Mesenchymal stem cell (in vitro differentiated cells and primary cell): Measurements from ENCODE around the gene MMRN1.

Source experiments
- DNase-seq: peaks from one replicate; pipeline ENCODE4 v3.0.0-alpha.2; 2013
- H2AFZ ChIP-seq: one replicate; pipeline ENCODE4 v1.6.1; 2013; ENCODE audit warnings: low read depth, mild to moderate bottlenecking, control low read depth, inconsistent platforms, low read length, moderate library complexity
- H2AK5ac ChIP-seq: 2 replicates; pipeline ENCODE4 v1.6.1; 2013; ENCODE audit warnings: low read length, moderate library complexity, mild to moderate bottlenecking, inconsistent platforms; ENCODE audit not compliant: severe bottlenecking
- H2BK120ac ChIP-seq: one replicate; pipeline ENCODE4 v1.6.1; 2013; ENCODE audit warnings: low read depth, mild to moderate bottlenecking, inconsistent platforms, low read length, moderate library complexity
- H2BK12ac ChIP-seq, 2 experiments: one replicate each; pipeline ENCODE4 v1.6.1; 2013; ENCODE audit warnings: inconsistent platforms in 2 of 2, low read length in 2 of 2, mild to moderate bottlenecking in 2 of 2, moderate library complexity in 2 of 2, control low read depth in 1 of 2
- H2BK15ac ChIP-seq: one replicate; pipeline ENCODE4 v1.6.1; 2013; ENCODE audit warnings: mild to moderate bottlenecking, low read depth, inconsistent platforms; ENCODE audit not compliant: poor library complexity, severe bottlenecking
- H2BK5ac ChIP-seq: 2 replicates; pipeline ENCODE4 v1.6.1; 2013; ENCODE audit warnings: low read depth, mild to moderate bottlenecking, low read length, control low read depth, inconsistent platforms; ENCODE audit not compliant: poor library complexity, severe bottlenecking
- H3K14ac ChIP-seq, 2 experiments: one replicate each; pipeline ENCODE4 v1.6.1; 2013; ENCODE audit warnings: inconsistent platforms in 2 of 2, low read length in 2 of 2, control low read depth in 1 of 2, mild to moderate bottlenecking in 1 of 2, moderate library complexity in 1 of 2
- H3K18ac ChIP-seq, 2 experiments: one replicate each; pipeline ENCODE4 v1.6.1; 2013; ENCODE audit warnings: inconsistent platforms in 2 of 2, low read length in 2 of 2, control low read depth in 1 of 2, low read depth in 1 of 2, mild to moderate bottlenecking in 1 of 2
- H3K23ac ChIP-seq, 2 experiments: one replicate each; pipeline ENCODE4 v1.6.1; 2013; ENCODE audit warnings: inconsistent platforms in 2 of 2, low read length in 2 of 2, mild to moderate bottlenecking in 2 of 2, moderate library complexity in 2 of 2, control low read depth in 1 of 2
- H3K27ac ChIP-seq: 2 replicates; pipeline ENCODE4 v1.5.1; 2013; ENCODE audit warnings: mild to moderate bottlenecking, moderate library complexity, low read length, control low read depth, inconsistent platforms; ENCODE audit not compliant: poor library complexity, severe bottlenecking
- H3K27me3 ChIP-seq, 2 experiments: 2 replicates each; pipeline versions ENCODE4 v1.6.1 to v1.7.0; 2013; ENCODE audit warnings: low read length in 2 of 2, mild to moderate bottlenecking in 2 of 2, moderate library complexity in 2 of 2, control low read depth in 1 of 2, inconsistent platforms in 1 of 2; ENCODE audit not compliant: control insufficient read depth in 1 of 2, insufficient read depth in 1 of 2
- H3K36me3 ChIP-seq, 2 experiments: 2 replicates each; pipeline versions ENCODE4 v1.6.1 to v1.7.0; 2013; ENCODE audit warnings: low read length in 2 of 2, control low read depth in 1 of 2, inconsistent platforms in 1 of 2, low read depth in 1 of 2, mild to moderate bottlenecking in 1 of 2; ENCODE audit not compliant: insufficient read depth in 2 of 2, control insufficient read depth in 1 of 2
- H3K4ac ChIP-seq, 2 experiments: one replicate each; pipeline ENCODE4 v1.6.1; 2013; ENCODE audit warnings: inconsistent platforms in 2 of 2, low read length in 2 of 2, mild to moderate bottlenecking in 2 of 2, moderate library complexity in 2 of 2, control low read depth in 1 of 2, low read depth in 1 of 2
- H3K4me1 ChIP-seq: 2 replicates; pipeline ENCODE4 v1.6.1; 2013; ENCODE audit warnings: low read depth, low read length, control low read depth; ENCODE audit not compliant: control insufficient read depth, insufficient read depth
- H3K4me2 ChIP-seq: 2 replicates; pipeline ENCODE4 v1.6.1; 2013; ENCODE audit warnings: low read length, mild to moderate bottlenecking, inconsistent platforms; ENCODE audit not compliant: poor library complexity, severe bottlenecking
- H3K4me3 ChIP-seq, 2 experiments: 2 replicates each; pipeline versions ENCODE4 v1.5.1 to v1.7.0; 2013; ENCODE audit warnings: low read length in 2 of 2, mild to moderate bottlenecking in 2 of 2, control low read depth in 1 of 2, low read depth in 1 of 2; ENCODE audit not compliant: insufficient read depth in 1 of 2
- H3K79me1 ChIP-seq: replicated peaks from 2 replicates; pipeline ENCODE4 v1.6.1; 2013; ENCODE audit warnings: mild to moderate bottlenecking, control low read depth, low read length, inconsistent platforms; ENCODE audit not compliant: poor library complexity, severe bottlenecking
- H3K9ac ChIP-seq: 2 replicates; pipeline ENCODE4 v1.7.0; 2013; ENCODE audit warnings: mild to moderate bottlenecking, low read length, moderate library complexity
- H3K9me3 ChIP-seq: 2 replicates; pipeline ENCODE4 v1.7.0; 2013; ENCODE audit warnings: mild to moderate bottlenecking, low read length; ENCODE audit not compliant: control insufficient read depth
- H4K8ac ChIP-seq: one replicate; pipeline ENCODE4 v1.6.1; 2013; ENCODE audit warnings: inconsistent platforms, mild to moderate bottlenecking, low read length, moderate library complexity
- H4K91ac ChIP-seq: one replicate; pipeline ENCODE4 v1.6.1; 2013; ENCODE audit warnings: mild to moderate bottlenecking, low read length, inconsistent platforms
- WGBS: methylation state at CpG from one replicate; pipeline ENCODE4 v1.1.7; 2013; ENCODE audit warnings: mixed read lengths; 5-methylcytosine and 5-hydroxymethylcytosine counted together

MMRN1 gene

GRCh38 chr4:89897867-89898266 lies 3.2 kb downstream of the MMRN1 start:
- Histone ChIP-seq H2BK5ac (no peak overlapping the region), H3K18ac (no peak overlapping the region), H2AK5ac (no peak overlapping the region), H2BK120ac (no peak overlapping the region), H3K36me3 (no peaks in the 10 kb centered on the region), H3K4me1 (no peaks in the 10 kb centered on the region), H2BK15ac (no peak overlapping the region), H4K8ac (no peak overlapping the region), H3K23ac (no peak overlapping the region), H3K27ac (no peak overlapping the region), H2BK12ac (no peak overlapping the region), H3K4ac (no peak overlapping the region), H3K27me3 (peaks cover 0 to 6% of the 10 kb centered on the region in 2 experiments), H3K9ac (no peak overlapping the region), H3K79me1 (no peaks in the 10 kb centered on the region), H3K9me3 (no peaks in the 10 kb centered on the region), H2AFZ (no peak overlapping the region), H4K91ac (no peak overlapping the region), H3K4me3 (no peak overlapping the region), H3K14ac (no peak overlapping the region), H3K4me2 (no peak overlapping the region)
- DNase-seq, result no peak
- no CpG with 5 or more reads among the region's 1 CpG for WGBS

DNA sequence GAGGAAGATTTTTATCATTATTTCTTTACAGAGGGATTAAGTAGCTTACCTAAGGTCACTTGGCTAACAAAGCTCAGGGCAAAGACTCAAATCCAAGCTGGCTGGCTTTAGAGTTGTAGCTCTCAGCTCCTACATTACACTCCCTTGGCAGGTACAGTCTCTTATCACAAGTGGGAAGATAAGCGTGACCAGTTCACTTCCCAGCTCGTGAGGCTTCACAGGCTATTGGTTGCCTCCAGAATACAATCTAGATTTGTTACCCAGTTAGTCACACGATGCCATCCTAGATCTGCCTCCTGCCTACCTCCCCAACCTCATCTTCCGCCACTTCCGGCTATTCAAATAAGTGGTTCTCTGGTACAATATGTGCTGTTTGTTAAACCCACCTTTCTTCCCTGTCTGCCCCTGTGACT lies 3.7 kb downstream of the MMRN1 start:
- Histone ChIP-seq H2BK12ac (no peak overlapping the region), H3K27me3 (peaks cover 0 to 6% of the 10 kb centered on the region in 2 experiments), H3K9ac (no peak overlapping the region), H3K18ac (no peak overlapping the region), H3K79me1 (no peaks in the 10 kb centered on the region), H3K23ac (no peak overlapping the region), H3K4ac (no peak overlapping the region), H2BK15ac (no peak overlapping the region), H3K4me1 (no peaks in the 10 kb centered on the region), H2AFZ (no peak overlapping the region), H2BK5ac (no peak overlapping the region), H3K4me2 (no peak overlapping the region), H3K9me3 (no peaks in the 10 kb centered on the region), H2BK120ac (no peak overlapping the region), H4K8ac (no peak overlapping the region), H3K4me3 (no peak overlapping the region), H4K91ac (no peak overlapping the region), H3K27ac (no peak overlapping the region), H3K36me3 (no peaks in the 10 kb centered on the region), H2AK5ac (no peak overlapping the region), H3K14ac (no peak overlapping the region)
- 77% methylated on average over 5 of the region's 5 CpGs for WGBS
- DNase-seq, result no peak

GRCh38 chr4:89899152-89899551 lies 4.5 kb downstream of the MMRN1 start:
- Histone ChIP-seq H3K18ac (no peak overlapping the region), H3K4ac (no peak overlapping the region), H3K36me3 (no peaks in the 10 kb centered on the region), H3K9me3 (no peaks in the 10 kb centered on the region), H4K91ac (no peak overlapping the region), H3K79me1 (no peaks in the 10 kb centered on the region), H3K4me1 (no peaks in the 10 kb centered on the region), H2BK12ac (no peak overlapping the region), H3K9ac (no peak overlapping the region), H2BK120ac (no peak overlapping the region), H3K27me3 (peaks cover 0 to 6% of the 10 kb centered on the region in 2 experiments), H2BK15ac (no peak overlapping the region), H2AK5ac (no peak overlapping the region), H3K23ac (no peak overlapping the region), H4K8ac (no peak overlapping the region), H3K27ac (no peak overlapping the region), H3K4me2 (no peak overlapping the region), H3K4me3 (no peak overlapping the region), H2BK5ac (no peak overlapping the region), H2AFZ (no peak overlapping the region), H3K14ac (no peak overlapping the region)
- no peak for DNase-seq

DNA sequence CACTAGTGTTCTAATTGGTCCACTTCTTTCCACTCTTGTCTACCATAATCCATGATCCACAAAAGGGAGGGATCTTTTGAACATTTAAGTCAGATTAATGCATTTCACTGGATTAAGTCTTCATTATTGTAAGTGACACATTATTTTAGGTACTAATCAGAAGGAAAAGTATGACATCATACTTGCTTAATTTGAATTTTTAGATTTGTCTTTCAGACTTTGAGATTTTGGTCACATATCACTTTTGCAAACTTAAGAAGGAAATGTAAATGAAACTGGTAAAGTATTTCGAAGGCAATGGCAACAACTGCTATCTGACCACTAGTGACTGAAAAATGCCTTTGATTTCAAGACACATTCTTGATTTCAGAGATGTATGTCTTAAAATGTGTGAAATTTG lies 5.2 kb downstream of the MMRN1 start:
- Histone ChIP-seq H2AFZ (no peak overlapping the region), H2BK12ac (no peak overlapping the region), H4K8ac (no peak overlapping the region), H3K23ac (no peak overlapping the region), H3K4me2 (no peak overlapping the region), H3K27me3 (peaks cover 0 to 5% of the 10 kb centered on the region in 2 experiments), H3K9me3 (no peaks in the 10 kb centered on the region), H2BK15ac (no peak overlapping the region), H2BK5ac (no peak overlapping the region), H3K9ac (no peak overlapping the region), H3K18ac (no peak overlapping the region), H3K4me3 (no peak overlapping the region), H2AK5ac (no peak overlapping the region), H3K36me3 (no peaks in the 10 kb centered on the region), H3K4me1 (no peaks in the 10 kb centered on the region), H4K91ac (no peak overlapping the region), H3K14ac (no peak overlapping the region), H2BK120ac (no peak overlapping the region), H3K27ac (no peak overlapping the region), H3K79me1 (no peaks in the 10 kb centered on the region), H3K4ac (no peak overlapping the region)
- no peak for DNase-seq
- WGBS, result 80% methylated on average over 1 of the region's 1 CpG
